ENCODE data around the gene BEAN1.

The BEAN1 gene

GRCh38 chr16:66442502-66443268 lies 15.6 kb downstream of the BEAN1 start:
- H3K4me3 ChIP-seq (ENCODE audit: low read depth in 1 of 2, low read length in 1 of 2) = no peak overlapping the region

GRCh38 chr16:66443269-66443652 lies 16.2 kb downstream of the BEAN1 start:
- no peaks in the 10 kb centered on the region for H3K36me3 ChIP-seq
- no peaks in the 10 kb centered on the region for H3K9me3 ChIP-seq
- TF ChIP-seq CTCF (IDR thresholded peaks at IDR 0.05) = no peak
- H3K4me3 ChIP-seq (ENCODE audit: low read depth in 1 of 2, low read length in 1 of 2) = no peak overlapping the region
- no peak overlapping the region for H3K27ac ChIP-seq
- peaks cover 61% of the 10 kb centered on the region for H3K27me3 ChIP-seq
- H3K4me1 ChIP-seq (ENCODE audit: control insufficient read depth in 1 of 2, insufficient read depth in 1 of 2, low read depth in 1 of 2, low read length in 1 of 2) = no peaks in the 10 kb centered on the region

More at GRCh38 chr16:66442502-66443268, 15.6 kb downstream of the BEAN1 start:
- H3K4me1 ChIP-seq (ENCODE audit: control insufficient read depth in 1 of 2, insufficient read depth in 1 of 2, low read depth in 1 of 2, low read length in 1 of 2) = no peaks in the 10 kb centered on the region
- H3K9me3 ChIP-seq = no peaks in the 10 kb centered on the region
- H3K27ac ChIP-seq = no peak overlapping the region
- no peak for TF ChIP-seq CTCF (IDR thresholded peaks at IDR 0.05)
- no peaks in the 10 kb centered on the region for H3K36me3 ChIP-seq
- peaks cover 58% of the 10 kb centered on the region for H3K27me3 ChIP-seq

GRCh38 chr16:66444049-66444481 lies 17.0 kb downstream of the BEAN1 start:
- no peak overlapping the region for H3K27ac ChIP-seq
- H3K36me3 ChIP-seq = no peaks in the 10 kb centered on the region
- no peak for TF ChIP-seq CTCF (IDR thresholded peaks at IDR 0.05)
- peaks cover 56% of the 10 kb centered on the region for H3K27me3 ChIP-seq
- H3K4me3 ChIP-seq (ENCODE audit: low read depth in 1 of 2, low read length in 1 of 2) = no peak overlapping the region
- no peaks in the 10 kb centered on the region for H3K9me3 ChIP-seq
- no peaks in the 10 kb centered on the region for H3K4me1 ChIP-seq (ENCODE audit: control insufficient read depth in 1 of 2, insufficient read depth in 1 of 2, low read depth in 1 of 2, low read length in 1 of 2)

GRCh38 chr16:66446737-66447136 lies 19.6 kb downstream of the BEAN1 start:
- Histone ChIP-seq H3K27me3 (peaks cover 52% of the 10 kb centered on the region), H3K4me3 (ENCODE audit: low read depth in 1 of 2, low read length in 1 of 2) (no peak overlapping the region), H3K36me3 (no peaks in the 10 kb centered on the region), H3K4me1 (ENCODE audit: control insufficient read depth in 1 of 2, insufficient read depth in 1 of 2, low read depth in 1 of 2, low read length in 1 of 2) (no peaks in the 10 kb centered on the region), H3K27ac (no peak overlapping the region), H3K9me3 (no peaks in the 10 kb centered on the region)
- TF ChIP-seq CTCF (IDR thresholded peaks at IDR 0.05) = no peak

- Histone ChIP-seq H3K36me3 (no peaks in the 10 kb centered on the region), H3K4me1 (ENCODE audit: control insufficient read depth in 1 of 2, insufficient read depth in 1 of 2, low read depth in 1 of 2, low read length in 1 of 2) (no peaks in the 10 kb centered on the region), H3K27ac (no peak overlapping the region), H3K9me3 (no peaks in the 10 kb centered on the region), H3K4me3 (ENCODE audit: low read depth in 1 of 2, low read length in 1 of 2) (no peak overlapping the region), H3K27me3 (peaks cover 45% of the 10 kb centered on the region)
- TF ChIP-seq CTCF (IDR thresholded peaks at IDR 0.05) = no peak
Measured at GRCh38 chr16:66447491-66447890, 20.4 kb downstream of the BEAN1 start.

All from neutrophil (primary cell).